ENCODE measurements around the gene LRRC28. TPM values are rescaled to one million over a fixed set of nuclear protein-coding genes. Genes with fewer than 3 reads are reported as not detected.
A peak's percentile ranks its signal among the peaks of the same experiment; 100 is the strongest.

The LRRC28 gene
- total RNA-seq, 1 donor from 2014 or later = 35.8 TPM

DNA sequence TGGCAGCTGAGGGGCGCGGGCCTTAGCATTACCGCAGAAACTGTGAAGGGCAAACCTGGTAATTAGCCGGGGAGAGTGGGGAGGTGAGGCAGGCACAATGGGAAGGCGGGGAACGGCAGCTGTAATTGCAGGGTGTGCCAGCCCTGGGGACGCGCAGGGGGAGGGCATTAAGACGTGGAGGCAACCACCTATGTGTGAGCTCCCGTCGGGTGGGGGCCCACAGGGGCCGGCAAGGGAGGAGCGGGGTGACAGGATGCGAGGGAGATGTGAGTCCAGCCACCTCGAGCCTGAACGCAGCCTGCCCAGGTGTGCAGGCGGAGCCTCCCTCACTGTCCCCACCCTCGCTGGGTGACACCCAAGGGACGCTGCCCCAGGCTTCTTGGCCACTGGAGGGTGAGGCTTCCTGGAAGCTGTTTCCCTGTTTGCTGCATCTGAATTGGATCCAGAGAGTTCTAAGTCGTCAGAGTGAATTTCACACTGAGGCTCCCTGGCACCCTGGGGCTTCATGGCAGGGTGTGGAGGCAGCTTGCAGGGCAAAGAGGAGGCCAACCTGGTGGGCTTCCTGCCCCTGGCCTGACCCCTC, 183.9 kb downstream of the LRRC28 start:
- DNase-seq (ENCODE audit: low spot score) = peak; percentile 45

DNA sequence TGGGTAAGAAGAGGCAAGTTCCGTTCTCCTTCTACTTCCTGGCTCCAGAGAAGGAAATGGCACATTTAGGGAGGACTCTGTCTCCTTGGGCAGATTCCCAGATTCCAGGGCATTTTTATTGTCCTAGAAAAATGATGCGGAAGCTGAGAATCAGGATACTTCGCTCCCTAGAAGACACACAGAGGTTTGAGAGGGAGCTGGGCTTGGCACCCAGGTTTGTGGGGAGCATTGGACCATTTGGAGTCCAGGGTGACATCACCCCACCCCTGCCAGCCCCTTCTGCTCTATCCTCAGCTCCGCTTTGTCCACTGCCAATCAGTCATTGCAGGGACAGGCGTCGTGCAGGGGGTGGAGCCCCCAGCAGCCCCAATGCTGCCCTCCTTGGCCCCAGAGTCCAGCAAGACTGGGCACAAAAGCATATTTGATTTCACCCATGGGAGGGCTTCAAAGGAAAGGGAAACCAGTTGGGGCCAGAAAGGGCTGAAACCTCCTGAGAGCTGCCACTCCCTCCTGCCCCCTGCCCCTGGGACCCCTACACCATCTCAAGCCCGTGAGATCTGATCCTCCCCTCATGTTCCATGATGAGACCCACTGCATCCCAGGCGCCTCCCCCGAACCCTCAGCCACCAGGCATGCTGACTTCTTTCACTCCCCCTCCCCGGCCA, 184.7 kb downstream of the LRRC28 start:
- DNase-seq (ENCODE audit: low spot score) = no peak

DNA sequence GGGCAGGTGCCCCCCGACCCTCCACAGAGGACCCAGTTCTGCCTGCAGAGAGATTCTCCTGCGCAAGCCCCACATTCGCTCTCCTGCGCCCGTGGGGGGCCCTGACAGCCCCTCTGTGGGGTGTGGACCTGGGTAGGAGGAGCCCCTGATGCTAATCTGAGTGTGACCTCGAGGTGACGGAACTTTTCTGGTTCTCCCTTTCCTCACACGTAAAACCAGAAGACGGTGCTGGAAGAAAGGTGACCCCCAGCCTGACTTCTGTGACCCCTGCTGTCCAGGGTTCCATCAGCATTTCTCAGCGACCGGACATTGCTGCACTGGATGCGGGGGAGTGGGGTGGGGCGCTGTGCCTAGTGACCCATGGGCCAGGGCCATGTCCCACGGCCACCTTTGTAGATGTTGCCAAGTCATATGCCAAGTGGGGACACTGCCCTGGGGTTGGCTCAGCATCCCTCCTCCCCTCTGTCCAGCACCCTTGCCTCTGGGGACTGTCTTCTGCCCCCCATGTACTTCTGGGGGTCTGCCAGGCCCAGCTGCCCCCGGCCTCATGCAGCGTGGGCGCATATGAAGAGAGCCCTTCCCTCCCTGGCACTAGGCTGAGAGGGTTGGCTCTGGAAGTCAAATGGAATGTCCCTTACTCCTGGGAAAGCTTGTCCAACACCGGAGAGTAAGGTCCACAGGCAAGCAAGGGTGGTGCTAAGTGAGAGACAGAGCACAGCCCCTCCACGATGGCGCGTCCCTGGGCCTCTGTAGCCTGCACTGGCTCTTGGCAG, 185.4 kb downstream of the LRRC28 start:
- DNase-seq (ENCODE audit: low spot score) = no peak

DNA sequence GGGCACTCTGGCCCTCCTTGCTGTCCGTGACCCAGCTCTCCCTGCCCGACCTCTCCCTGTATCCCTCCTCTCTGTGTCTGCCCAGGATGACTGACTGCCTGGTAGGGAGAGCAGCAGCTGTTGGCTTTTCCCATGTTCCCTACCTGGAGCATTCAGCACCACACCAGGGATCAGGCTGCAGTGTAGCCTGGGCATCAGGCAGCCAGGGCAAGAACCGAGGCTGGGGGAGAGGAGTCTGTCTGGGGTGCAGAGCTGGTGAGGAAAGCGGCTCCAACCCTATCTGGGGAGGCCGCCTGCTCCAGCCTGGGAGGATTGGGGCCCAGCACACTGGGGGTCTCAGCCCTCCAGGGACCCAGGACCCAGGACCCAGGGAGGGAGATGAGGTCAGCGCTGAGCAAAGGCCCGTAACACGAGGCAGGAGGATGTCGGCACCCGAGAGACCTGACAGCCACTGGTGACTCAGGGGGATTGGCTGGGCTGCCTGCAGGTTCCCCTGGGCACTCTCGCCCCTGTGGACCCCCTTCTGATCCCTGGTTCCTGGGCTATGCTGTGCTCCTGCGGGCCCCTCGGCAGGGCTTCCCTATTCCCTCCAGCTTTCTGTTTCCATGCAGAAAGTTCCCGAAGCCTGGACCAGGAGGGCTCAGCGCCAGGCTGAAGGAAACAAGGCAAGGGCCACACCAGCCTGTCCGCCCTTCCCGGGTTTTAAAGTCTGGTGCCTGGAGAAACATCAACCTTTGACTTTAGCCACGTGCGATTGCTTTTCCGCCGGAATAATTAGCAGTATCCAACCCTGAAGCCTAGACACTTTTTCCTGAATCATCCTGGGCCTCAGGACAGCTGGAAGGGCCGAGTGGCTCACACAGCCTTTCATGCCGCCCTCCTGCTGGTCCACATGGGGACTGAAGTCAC, 186.3 kb downstream of the LRRC28 start:
- no peak for DNase-seq (ENCODE audit: low spot score)

DNA sequence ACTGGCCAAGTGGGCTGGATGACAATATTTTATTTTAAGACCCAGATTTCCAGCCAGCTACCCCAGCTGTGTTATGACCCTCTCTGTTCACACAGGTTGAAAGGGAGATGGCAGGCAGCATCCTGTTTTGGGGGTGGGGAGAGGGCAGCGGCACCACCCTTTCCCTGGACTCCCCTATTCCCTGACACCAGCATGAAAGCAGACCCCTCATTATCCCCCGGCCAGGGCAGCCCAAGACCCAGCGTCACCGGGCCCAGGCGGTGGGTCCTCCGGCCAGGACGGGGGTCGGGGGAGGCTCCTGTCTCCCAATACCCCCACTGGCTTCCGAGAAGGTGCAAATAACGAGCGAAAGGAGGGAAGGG, 186.9 kb downstream of the LRRC28 start:
- DNase-seq (ENCODE audit: low spot score) = no peak

DNA sequence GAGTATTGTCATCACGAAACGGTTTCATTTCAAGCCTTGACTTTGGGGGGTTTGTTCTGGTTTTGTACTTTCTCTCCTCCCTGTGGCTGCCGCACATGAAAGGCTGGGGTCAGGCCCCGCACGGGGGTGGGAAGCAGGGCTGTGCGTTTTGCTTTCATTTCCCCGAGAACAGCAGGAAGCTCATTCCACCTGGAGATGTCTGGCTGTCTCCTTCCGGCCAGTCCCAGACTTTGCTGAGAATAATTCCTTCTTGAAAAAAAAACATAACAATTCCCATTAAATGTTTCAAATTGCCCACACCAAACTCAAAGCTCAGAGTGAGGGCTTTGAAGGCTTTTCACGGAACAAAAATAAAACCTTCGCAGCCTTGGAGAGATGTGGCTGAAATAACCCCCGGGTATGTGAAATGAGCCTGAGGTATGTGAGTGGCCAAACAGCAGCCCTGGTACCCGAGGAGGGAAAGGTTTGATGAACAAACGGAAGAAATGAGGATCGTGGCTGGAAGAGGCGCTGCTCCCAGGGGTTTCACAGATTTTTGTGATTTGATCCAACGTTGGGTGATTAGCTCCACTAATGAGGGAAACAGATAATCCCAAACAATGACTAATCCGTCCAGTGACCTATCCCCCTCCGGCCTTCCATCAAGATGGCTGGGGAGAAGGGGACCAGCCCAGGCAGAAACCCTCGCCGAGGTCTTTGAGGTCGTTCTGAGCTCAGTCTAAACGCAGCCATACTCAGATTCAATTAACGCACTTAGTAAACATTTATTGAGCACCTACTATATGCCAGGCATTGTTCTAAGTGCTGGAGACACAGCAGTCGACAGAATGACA, 187.6 kb downstream of the LRRC28 start:
- DNase-seq (ENCODE audit: low spot score) = no peak

DNA sequence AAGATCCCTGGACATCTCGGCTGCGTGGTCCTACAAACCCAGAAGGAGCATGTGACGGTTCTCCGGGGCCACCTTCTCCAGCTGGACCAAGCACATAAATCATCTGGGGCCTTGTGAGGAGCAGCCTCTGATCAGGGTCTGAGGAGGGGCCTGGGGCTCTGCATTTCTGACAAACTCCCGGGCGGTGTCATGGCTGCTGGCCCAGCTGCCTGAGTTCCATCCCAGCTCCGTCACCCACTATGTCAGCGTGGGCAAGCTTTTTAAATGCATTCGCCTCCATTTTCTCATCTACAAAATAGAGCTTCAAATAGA, 188.2 kb downstream of the LRRC28 start:
- DNase-seq (ENCODE audit: low spot score) = no peak

DNA sequence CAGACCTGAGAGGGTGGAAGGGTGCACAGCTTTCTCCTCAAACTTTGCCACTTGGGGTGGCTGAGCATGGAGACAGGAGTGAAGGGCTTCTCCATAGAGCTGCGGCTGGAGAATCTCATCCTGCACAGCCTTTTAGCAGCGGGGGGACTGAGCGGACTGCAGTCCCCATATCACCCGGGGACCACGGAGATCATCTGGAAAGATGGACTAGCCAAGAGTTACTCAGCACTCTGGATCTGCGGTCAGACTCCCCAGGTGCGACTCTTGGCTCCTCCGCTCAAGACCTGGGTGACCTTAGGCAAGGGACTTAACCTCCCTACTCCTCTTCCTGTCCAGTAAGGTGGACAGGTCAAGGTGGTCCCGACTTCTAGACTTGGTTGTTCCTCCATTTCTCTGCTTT, 188.7 kb downstream of the LRRC28 start:
- DNase-seq (ENCODE audit: low spot score) = no peak

Other genes starting within 250 kb of the LRRC28 start
- gene PGPEP1L, start 243.7 kb upstream of the LRRC28 start, total RNA-seq = 0.29 TPM
- gene SYNM, start 146.4 kb upstream of the LRRC28 start, total RNA-seq = 167 TPM
- gene TTC23, start 1.9 kb upstream of the LRRC28 start, total RNA-seq = 29.7 TPM

Measured in mucosa of gallbladder (tissue), 1 donor.